Activated T-cell treated with anti-CD3 and anti-CD28 coated beads for 4 hours (primary cell): ENCODE data around the gene MRPL43.
A peak's percentile ranks its signal among the peaks of the same experiment; 100 is the strongest.
"Not testable (repeated sequence)": the region's sequence is repeated elsewhere in the genome, so short reads cannot be mapped to it uniquely, and the experiment has no call there.

Experiments used
- DNase-seq: peaks from one replicate; pipeline ENCODE4 v3.0.0-alpha.2; 2020

MRPL43 gene

GRCh38 chr10:100986952-100987684 lies at the start of gene MRPL43, which contains the start of gene TWNK:
MRPL43 (minus strand) TSS chr10:100987497; CDS start chr10:100987443, 54 bp downstream.
TWNK (plus strand) TSS chr10:100987543; CDS start chr10:100988211, 668 bp downstream.
- peak; percentile 84 for DNase-seq

- no peak for DNase-seq
These were observed 49.4 kb upstream of the MRPL43 start for GRCh38 chr10:101036726-101037125.

GRCh38 chr10:101035916-101036702 lies 48.8 kb upstream of the MRPL43 start:
- no peak for DNase-seq

GRCh38 chr10:101035314-101035713 lies 48.0 kb upstream of the MRPL43 start:
- DNase-seq = no peak

GRCh38 chr10:101034404-101034803 lies 47.1 kb upstream of the MRPL43 start:
- not testable (repeated sequence) for DNase-seq

GRCh38 chr10:101033276-101033675 lies 46.0 kb upstream of the MRPL43 start:
- no peak for DNase-seq

GRCh38 chr10:101032637-101033224 lies 45.4 kb upstream of the MRPL43 start:
- peak; percentile 55 for DNase-seq

GRCh38 chr10:101031796-101032636 lies 44.7 kb upstream of the MRPL43 start:
- DNase-seq = peak; percentile 65

GRCh38 chr10:101031128-101031795 lies 44.0 kb upstream of the MRPL43 start, which contains the start of the genes PDZD7 and SFXN3:
PDZD7 (minus strand) TSS chr10:101031129; CDS start chr10:101030219, 910 bp downstream.
SFXN3 (plus strand) TSS chr10:101031234; CDS start chr10:101034695, 3,461 bp downstream.
- peak; percentile 96 for DNase-seq

- no peak for DNase-seq
These were observed 43.3 kb upstream of the MRPL43 start for GRCh38 chr10:101030496-101031127.

GRCh38 chr10:101029520-101030295 lies 42.4 kb upstream of the MRPL43 start:
- DNase-seq = no peak

- DNase-seq = no peak
These were observed 41.4 kb upstream of the MRPL43 start for GRCh38 chr10:101028446-101029337.

GRCh38 chr10:101027106-101027720 lies 39.9 kb upstream of the MRPL43 start:
- no peak for DNase-seq

- no peak for DNase-seq
These were observed 35.8 kb upstream of the MRPL43 start for GRCh38 chr10:101022967-101023705.

GRCh38 chr10:101021692-101022251 lies 34.5 kb upstream of the MRPL43 start:
- no peak for DNase-seq

GRCh38 chr10:101021239-101021638 lies 33.9 kb upstream of the MRPL43 start:
- no peak for DNase-seq

GRCh38 chr10:101020427-101021075 lies 33.3 kb upstream of the MRPL43 start:
- no peak for DNase-seq

- DNase-seq = no peak
These were observed 32.1 kb upstream of the MRPL43 start for GRCh38 chr10:101019440-101019703.
